Fibroblast of skin of right biceps (primary cell): ENCODE data around the gene MAP4K4.

ENCODE experiments used
- DNase-seq: peaks from one replicate; pipeline ENCODE4 v3.0.0-alpha.2; 2013

MAP4K4 gene

DNA sequence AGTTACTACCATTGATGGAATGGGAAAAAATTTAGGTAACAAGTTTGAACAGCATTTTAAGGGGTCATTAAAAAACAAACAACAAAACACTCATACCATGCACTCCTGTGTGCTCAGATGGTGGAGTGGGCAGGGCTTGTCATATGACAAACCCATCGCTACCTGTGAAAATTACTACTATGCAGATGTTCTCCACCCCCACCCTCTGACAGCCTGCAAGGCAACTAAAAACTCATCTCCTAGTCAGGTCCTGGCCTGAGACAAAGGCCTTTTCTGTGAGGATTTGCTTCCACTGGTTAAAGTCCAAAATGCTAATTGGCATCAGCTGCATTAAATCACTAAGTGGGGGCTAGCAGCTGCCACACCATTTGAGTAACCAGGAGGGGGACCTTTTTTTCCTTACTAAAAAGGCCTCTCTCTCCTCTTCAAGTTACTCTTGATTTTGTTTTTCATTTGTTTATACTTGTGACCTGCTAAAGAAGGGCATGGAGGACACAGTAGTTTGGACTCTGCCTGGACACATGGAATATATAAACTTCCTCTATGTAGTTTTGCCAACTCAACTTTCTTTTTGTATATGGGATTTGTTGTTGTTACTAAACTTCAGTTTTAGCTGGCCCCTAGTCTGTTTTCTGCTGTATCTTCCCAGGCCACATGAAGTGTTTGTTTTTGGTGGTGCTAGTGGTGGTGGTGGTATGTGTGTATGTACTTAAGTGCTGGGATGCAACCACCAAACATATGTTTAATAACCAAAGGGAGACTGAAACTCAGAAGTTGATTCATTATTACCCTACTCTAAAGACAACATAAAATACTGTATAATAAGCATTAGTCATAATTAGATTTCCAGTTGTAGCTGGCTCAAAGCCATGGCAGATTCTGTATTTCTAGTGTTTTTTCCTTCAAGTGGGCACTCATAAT is 121.3 kb downstream of the MAP4K4 start:
- DNase-seq = peak; percentile 76

GRCh38 chr2:101820519-101820918 is 123.0 kb downstream of the MAP4K4 start:
- DNase-seq = peak; percentile 75

- DNase-seq = no peak
Measured at GRCh38 chr2:101821059-101821805, 123.7 kb downstream of the MAP4K4 start.

GRCh38 chr2:101821828-101822458 is 124.4 kb downstream of the MAP4K4 start:
- no peak for DNase-seq

DNA sequence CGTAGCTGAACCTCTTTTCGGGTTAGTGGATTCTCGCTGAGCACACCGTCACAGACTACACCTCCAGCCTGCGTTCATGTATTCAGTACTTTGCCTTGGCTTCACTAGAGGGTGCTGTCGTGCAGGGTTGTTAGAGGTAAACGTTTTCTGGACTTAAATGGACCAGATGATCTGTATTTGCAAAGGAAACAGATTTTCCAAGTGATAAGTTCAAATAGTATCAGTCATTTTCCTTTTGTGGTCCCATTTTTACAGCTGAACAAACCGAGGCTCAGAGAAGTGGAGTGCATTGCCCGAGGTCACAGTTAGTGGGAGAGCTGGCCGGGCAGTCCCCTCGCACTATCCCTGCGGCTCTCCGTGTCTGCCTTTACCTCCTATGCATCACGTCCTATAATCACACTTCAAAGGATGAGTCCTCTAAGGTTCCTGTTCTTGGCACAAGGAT is 125.9 kb downstream of the MAP4K4 start:
- peak; percentile 69 for DNase-seq

GRCh38 chr2:101823859-101824258 is 126.4 kb downstream of the MAP4K4 start:
- peak; percentile 32 for DNase-seq

DNA sequence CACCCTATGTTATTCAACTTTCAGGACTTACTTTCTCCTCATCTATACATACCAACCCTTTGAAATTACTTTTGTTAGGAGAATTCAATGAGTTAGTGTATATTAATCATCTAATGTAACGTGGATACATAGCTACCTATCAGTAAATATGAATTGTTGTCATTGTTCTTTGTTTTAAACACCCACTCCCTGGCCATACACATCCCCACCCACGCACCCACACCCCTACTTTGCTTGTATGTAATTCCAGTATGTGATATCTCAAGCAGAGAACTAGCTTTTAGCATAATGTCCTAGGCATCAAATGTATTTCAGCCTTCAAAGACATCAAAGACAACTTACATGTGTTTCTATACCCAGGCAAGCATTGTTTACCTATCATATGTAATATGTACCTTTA is 129.2 kb downstream of the MAP4K4 start:
- no peak for DNase-seq

DNA sequence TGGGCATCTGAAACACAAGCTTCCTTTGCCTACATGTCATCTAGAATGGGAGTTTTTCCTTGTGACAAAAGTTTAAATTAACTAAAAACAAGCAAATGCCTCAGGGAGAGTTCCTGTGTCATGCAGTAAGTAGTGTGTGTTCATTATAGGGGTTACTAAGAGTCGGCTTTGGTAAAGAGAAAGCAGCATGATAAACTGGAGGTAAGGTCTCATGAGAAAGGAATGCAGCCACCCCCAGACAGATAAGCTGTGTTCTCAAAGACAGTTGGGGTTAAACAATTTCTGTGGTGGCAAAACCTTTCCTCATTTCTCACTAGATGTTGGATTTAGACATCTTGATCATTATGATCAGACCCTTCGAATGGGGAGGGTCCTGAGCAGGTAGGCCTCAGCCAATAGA is 129.7 kb downstream of the MAP4K4 start:
- peak; percentile 92 for DNase-seq

DNA sequence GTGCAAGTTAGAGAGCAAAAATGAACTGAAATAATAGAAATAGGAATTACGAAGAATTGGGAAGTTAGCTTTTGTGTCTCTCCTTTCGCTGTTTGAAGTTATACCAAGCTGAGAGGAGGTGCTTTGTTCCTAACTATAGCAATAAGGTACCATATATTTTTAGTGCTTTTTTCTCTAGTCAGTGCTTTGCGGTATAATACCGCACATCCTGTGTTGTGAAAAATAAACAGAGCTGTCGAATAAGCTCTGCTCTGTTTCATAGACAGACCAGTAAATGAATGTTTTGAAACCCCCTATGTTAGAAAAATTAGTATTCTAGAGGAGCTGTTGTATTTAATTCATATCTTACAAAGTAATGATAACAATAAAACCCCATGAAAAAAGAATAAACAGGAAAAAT is 130.8 kb downstream of the MAP4K4 start:
- no peak for DNase-seq

DNA sequence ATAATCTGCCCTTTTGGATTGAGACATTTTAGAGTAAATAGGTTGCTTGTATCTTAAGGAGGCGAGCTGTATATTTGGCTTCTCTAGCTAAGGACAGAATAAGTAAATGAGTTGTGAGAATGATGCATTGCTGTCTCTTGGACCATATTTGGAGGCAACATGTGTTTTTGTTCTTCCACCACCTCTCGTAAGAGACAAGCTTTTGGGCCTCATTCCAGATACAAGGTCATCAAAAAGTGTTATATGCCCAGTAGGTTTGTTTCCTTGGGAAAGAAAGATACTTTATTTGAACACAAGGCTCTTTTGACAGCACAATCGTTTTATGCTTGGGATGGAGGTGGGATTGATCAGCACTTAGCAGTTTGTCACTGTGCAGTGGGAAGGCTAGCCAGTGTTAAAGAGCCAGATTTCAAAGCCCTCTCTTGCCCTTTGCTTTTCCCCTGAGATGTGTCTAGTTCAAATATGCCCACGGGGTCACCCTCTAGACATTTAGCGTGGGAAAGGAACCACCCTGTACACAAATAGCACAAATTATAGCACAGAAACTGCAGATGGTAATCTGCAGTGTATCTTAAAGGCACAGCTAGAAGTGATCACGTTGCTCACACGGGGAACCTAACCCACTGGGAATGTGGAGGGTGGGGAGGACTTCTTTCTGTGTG is 131.3 kb downstream of the MAP4K4 start:
- peak; percentile 55 for DNase-seq

DNA sequence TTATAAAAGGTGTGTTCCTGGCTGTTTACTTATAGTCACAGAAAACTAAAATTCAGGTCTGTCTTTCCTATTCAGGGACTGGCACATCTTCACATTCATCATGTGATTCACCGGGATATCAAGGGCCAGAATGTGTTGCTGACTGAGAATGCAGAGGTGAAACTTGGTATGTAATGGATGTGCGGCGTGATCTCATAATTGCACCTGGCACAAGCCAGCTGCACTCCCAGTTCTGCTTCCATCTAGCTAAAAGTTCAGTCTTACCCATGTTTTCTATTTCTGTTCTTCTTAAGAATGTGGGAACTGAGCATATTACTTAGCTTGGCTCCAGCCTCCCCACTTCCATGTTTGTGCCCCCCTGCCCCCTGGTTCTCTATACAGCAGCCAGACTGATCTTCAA is 131.9 kb downstream of the MAP4K4 start:
- DNase-seq = no peak

DNA sequence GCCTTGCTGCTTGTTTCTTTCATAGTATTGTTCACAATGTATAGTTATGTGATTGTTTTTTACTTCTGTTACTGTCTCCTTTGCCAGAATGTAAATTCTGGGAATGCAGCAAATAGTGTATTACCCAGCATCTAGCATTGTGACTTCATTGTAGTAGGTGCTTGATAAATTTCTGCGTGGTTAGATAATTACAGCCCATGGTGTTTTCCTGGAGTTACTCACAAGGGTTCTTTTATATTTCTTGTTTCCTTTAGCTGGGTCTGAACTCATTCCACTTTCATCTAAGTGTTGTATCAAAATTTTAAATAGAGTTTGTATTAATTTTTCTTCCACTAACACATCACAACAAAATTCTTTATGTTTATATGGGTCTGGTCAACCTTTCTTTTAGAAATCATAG is 132.6 kb downstream of the MAP4K4 start:
- DNase-seq = no peak

DNA sequence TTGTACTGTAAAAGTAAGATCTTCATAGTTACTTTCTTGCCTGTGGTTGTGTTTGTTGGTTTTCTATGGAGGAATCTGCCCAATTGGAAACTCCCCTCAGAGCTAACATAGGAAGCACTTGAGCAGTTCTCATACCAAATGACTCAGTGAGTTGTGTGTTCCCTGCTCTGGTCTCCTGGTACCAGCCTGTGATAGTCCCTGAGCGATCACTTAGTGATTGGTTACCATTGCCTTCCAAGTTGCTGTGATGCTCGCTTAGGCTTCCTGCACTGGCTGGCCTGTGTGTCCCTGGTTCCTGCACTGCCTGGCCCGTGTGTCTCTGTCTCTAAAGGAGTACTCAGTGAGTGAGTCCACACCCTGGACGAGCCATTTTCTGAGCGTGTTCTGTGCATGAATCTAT is 133.0 kb downstream of the MAP4K4 start:
- DNase-seq = peak; percentile 62

- peak; percentile 72 for DNase-seq
Measured at GRCh38 chr2:101831351-101831865, 133.9 kb downstream of the MAP4K4 start.

DNA sequence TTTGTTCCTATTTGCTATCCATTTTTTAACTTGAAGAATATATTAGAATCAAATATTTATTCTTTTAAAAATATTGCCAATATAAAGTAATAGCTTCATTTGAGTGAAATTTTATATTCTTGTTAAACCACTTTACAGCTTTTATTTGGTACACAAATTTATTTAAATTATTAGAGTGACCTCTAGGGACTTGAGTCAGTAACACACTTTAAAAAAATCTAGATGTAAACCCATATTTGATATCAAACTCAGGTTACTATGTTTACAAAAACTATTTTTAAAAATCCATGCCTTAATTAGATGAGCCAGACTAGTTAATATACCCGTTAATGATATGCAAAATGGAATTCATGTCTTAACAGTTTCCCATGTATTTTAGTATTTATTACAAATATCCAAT is 134.6 kb downstream of the MAP4K4 start:
- peak; percentile 31 for DNase-seq

DNA sequence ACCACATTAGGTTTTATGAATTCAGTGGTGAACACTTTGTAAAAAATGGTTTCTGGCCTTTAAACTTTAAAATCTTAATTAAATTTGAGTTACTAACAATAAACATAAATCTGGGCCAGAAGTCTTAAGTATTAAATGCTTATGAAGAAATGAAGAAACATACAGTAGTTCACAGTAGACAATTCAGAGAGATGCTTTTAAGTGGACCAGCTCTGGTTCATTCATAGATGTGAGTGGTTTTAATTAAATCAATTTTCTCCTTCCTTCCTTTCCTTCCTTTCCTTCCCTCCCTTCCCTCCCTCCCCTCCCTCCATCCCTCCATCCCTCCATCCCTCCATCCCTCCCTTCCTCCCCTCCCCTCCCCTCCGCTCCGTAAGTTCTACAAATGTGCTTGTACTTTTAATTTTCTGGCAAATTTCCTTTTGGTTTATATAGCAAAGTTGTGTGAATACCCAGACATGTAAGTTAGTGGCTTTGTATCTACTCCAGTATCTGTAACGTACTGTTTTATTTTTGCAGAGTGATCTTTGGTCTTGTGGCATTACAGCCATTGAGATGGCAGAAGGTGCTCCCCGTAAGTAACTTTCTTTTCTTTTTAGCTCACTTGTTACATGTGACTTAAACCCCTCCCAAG is 136.5 kb downstream of the MAP4K4 start:
- no peak for DNase-seq

GRCh38 chr2:101837354-101837753 is 139.8 kb downstream of the MAP4K4 start:
- no peak for DNase-seq

GRCh38 chr2:101841679-101842327 is 144.3 kb downstream of the MAP4K4 start:
- DNase-seq = no peak

DNA sequence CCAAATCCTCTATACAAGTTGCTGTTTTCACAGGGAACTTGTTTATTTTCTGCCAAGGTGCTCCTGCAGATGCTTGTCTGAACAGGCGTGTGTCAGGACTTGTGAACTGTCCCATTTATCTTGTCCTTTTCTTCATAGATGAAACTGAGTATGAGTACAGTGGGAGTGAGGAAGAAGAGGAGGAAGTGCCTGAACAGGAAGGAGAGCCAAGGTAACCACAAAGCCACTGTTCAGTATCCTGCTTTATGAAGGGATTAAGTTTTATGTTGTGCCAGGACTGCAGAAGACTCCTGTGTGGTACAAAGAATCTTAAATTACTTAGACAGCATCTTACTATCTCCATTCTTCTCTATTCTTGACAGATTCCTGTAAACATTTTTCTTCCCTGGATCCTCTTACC is 145.0 kb downstream of the MAP4K4 start:
- no peak for DNase-seq

GRCh38 chr2:101843048-101843447 is 145.5 kb downstream of the MAP4K4 start:
- DNase-seq = no peak

DNA sequence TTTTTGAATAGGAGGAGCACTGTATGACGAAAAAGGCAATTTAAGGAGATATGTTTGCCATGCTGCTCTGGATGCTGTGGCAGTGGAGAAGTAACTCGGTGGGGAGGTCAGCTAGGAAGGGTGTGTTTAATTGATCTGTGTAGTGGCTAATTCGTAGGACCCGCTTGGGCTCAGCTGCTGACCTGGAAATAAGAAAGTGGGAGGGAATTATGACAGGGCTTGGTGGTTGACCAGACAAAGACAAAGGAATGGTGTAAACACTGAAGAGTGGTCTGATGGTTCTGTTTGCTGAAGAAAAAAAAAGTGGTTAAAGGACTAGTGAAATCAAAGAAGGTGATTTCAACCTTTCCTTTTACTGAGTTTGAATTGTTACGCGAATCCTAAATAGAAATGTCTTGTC is 146.0 kb downstream of the MAP4K4 start:
- DNase-seq = no peak
